Hair follicle dermal papilla cell (primary cell): ENCODE data around the gene FRY. TPM values are rescaled to one million over a fixed set of nuclear protein-coding genes. Genes with fewer than 3 reads are reported as not detected.

Experiments used
- total RNA-seq: library from RNA; depleted of rRNA; stranded (reverse); fragments of >200 nt; gene quantifications from 2 replicates; pipeline ENCODE4 v1.2.3, GENCODE V29; 2012

Gene FRY
- 11.2 and 17.2 TPM in 2 replicates for total RNA-seq

DNA sequence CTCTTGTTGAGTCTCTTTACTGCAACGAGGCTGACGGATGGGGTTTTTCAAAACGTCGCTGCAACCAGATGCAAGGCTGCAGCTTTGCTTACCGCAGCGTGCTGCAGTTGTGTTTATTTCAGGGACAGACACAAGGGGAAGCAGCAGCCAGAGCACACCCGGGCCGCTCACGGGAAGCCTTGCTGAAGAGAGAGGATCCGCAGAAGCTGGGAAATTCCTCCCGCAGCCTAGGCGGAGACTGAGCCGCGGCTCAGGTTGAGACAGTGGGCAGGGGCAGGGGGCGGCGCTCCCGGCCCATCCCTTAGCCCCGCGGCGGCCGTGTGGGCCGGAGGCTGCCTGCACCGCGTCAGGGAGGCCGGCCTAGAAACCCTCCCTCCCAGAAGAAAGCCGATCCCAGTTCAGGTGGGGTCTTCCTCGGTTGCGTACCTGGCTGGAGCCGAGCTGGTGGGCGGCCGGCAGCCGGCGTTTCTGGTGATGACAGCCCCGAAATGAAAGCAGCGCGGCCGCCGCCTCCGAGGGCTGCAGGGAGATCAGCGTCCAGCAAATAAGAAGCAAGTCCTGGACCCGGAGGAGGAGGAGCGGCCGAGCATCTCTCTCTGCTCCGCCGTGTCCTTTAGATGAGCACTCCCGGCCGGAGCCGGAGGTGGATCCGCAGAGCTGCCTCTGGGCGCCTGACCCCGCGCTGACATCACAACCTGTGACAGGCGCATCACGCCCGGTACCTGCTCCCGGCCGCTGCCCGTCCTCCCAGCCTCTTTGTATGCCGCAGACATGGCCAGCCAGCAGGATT lies at the start of gene FRY:
Gene FRY (plus strand): TSS at position 750 of the 790 bp plus-strand sequence. CDS start 22 bp downstream, at position 772.

DNA sequence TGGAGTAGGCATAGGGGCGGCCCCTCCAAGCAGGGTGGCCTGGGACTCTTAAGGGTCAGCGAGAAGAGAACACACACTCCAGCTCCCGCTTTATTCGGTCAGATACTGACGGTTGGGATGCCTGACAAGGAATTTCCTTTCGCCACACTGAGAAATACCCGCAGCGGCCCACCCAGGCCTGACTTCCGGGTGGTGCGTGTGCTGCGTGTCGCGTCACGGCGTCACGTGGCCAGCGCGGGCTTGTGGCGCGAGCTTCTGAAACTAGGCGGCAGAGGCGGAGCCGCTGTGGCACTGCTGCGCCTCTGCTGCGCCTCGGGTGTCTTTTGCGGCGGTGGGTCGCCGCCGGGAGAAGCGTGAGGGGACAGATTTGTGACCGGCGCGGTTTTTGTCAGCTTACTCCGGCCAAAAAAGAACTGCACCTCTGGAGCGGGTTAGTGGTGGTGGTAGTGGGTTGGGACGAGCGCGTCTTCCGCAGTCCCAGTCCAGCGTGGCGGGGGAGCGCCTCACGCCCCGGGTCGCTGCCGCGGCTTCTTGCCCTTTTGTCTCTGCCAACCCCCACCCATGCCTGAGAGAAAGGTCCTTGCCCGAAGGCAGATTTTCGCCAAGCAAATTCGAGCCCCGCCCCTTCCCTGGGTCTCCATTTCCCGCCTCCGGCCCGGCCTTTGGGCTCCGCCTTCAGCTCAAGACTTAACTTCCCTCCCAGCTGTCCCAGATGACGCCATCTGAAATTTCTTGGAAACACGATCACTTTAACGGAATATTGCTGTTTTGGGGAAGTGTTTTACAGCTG lies 283.9 kb downstream of the FRY start, which contains the start of the genes BRCA2 and ZAR1L:
Gene BRCA2 (plus strand): TSS at position 271 of the 790 bp plus-strand sequence. CDS start 953 bp downstream, outside the sequence.
Gene ZAR1L (minus strand): TSS at position 126 of the 790 bp plus-strand sequence. CDS start 3,438 bp downstream, outside the sequence.

